Duodenal mucosa (tissue), 2 donors: ENCODE results near the gene CMA1.
"Not testable (repeated sequence)": the region's sequence is repeated elsewhere in the genome, so short reads cannot be mapped to it uniquely, and the experiment has no call there.

Source experiments
- H3K27ac ChIP-seq: one replicate; pipeline ENCODE4 v1.7.0; 2013; ENCODE audit warnings: low read depth, low read length
- H3K27me3 ChIP-seq, 2 donors: one replicate each; pipeline ENCODE4 v1.7.0; 2013; ENCODE audit warnings: low read length in 2 of 2, control low read depth in 1 of 2; ENCODE audit not compliant: insufficient read depth in 2 of 2, control insufficient read depth in 1 of 2
- H3K36me3 ChIP-seq, 2 donors: one replicate each; pipeline ENCODE4 v1.7.0; 2013; ENCODE audit warnings: low read length in 2 of 2, control low read depth in 1 of 2; ENCODE audit not compliant: insufficient read depth in 2 of 2, control insufficient read depth in 1 of 2
- H3K4me1 ChIP-seq, 2 donors: one replicate each; pipeline ENCODE4 v1.7.0; 2013; ENCODE audit warnings: low read length in 2 of 2, control low read depth in 1 of 2; ENCODE audit not compliant: insufficient read depth in 2 of 2, control insufficient read depth in 1 of 2
- H3K4me3 ChIP-seq, 2 donors: one replicate each; pipeline ENCODE4 v1.7.0; 2013; ENCODE audit warnings: low read length in 2 of 2, low read depth in 1 of 2
- H3K9ac ChIP-seq, 2 donors: one replicate each; pipeline ENCODE4 v1.7.0; 2013; ENCODE audit warnings: low read length in 2 of 2, low read depth in 1 of 2
- H3K9me3 ChIP-seq, 2 donors: one replicate each; pipeline ENCODE4 v1.7.0; 2013; ENCODE audit warnings: low read length in 2 of 2, control low read depth in 1 of 2; ENCODE audit not compliant: control insufficient read depth in 1 of 2

CMA1 gene

GRCh38 chr14:24506443-24506842 lies 1.6 kb downstream of the CMA1 start:
- H3K36me3 ChIP-seq, result no peaks in the 10 kb centered on the region
- no peak overlapping the region for H3K27ac ChIP-seq
- H3K9me3 ChIP-seq, result no peaks in the 10 kb centered on the region
- H3K9ac ChIP-seq, result no peak overlapping the region
- no peaks in the 10 kb centered on the region for H3K27me3 ChIP-seq
- no peaks in the 10 kb centered on the region for H3K4me1 ChIP-seq
- H3K4me3 ChIP-seq, result no peak overlapping the region

DNA sequence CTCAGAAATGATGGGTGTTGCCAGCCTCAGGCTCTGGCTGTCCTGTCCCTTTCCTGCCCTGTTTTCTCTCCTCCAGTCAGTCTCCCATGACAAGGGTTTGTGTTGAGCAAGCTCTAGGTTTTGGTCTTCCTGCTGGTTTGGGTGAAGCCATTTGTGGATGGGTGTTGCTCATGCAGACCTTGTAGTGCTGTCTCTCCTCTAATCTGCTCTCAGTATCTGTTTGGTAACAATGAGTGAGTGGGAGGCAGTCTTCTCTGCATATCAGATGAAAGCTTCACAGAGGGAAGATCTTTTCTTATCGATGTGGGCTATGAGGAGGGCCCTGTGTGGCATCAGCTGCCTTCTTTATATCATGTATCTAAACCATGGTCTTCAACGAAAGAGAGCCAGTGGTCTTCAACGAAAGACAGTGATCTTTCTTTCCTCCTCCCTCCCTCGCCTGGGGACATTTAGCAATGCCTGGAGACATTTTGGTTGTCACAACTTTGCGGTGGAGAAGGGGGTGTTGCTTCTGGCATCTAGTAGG lies 3.6 kb downstream of the CMA1 start:
- Histone ChIP-seq H3K4me1 (no peaks in the 10 kb centered on the region), H3K9me3 (no peaks in the 10 kb centered on the region), H3K4me3 (no peak overlapping the region), H3K27me3 (no peaks in the 10 kb centered on the region), H3K36me3 (no peaks in the 10 kb centered on the region), H3K27ac (no peak overlapping the region), H3K9ac (no peak overlapping the region)

- not testable (repeated sequence) for H3K4me3 ChIP-seq, H3K27ac ChIP-seq, H3K9ac ChIP-seq, H3K9me3 ChIP-seq, H3K36me3 ChIP-seq, H3K4me1 ChIP-seq, H3K27me3 ChIP-seq
Measured at GRCh38 chr14:24491586-24492408, 16.3 kb downstream of the CMA1 start.

- no peaks in the 10 kb centered on the region for H3K36me3 ChIP-seq
- no peaks in the 10 kb centered on the region for H3K27me3 ChIP-seq
- H3K27ac ChIP-seq, result no peak overlapping the region
- no peak overlapping the region for H3K9ac ChIP-seq
- no peaks in the 10 kb centered on the region for H3K9me3 ChIP-seq
- H3K4me3 ChIP-seq, result no peak overlapping the region
- no peaks in the 10 kb centered on the region for H3K4me1 ChIP-seq
Measured at GRCh38 chr14:24483604-24484252, 24.3 kb downstream of the CMA1 start.

GRCh38 chr14:24482699-24483303 lies 25.3 kb downstream of the CMA1 start:
- not testable (repeated sequence) for H3K36me3 ChIP-seq, H3K9me3 ChIP-seq, H3K4me1 ChIP-seq, H3K27me3 ChIP-seq, H3K9ac ChIP-seq, H3K27ac ChIP-seq, H3K4me3 ChIP-seq

- Histone ChIP-seq H3K4me3 (peak overlapping the region in 1 of 2 donors; percentile 23), H3K9ac (no peak overlapping the region), H3K36me3 (no peaks in the 10 kb centered on the region), H3K9me3 (no peaks in the 10 kb centered on the region), H3K4me1 (no peaks in the 10 kb centered on the region), H3K27me3 (no peaks in the 10 kb centered on the region), H3K27ac (no peak overlapping the region)
Measured at GRCh38 chr14:24481622-24482324, 26.3 kb downstream of the CMA1 start.

DNA sequence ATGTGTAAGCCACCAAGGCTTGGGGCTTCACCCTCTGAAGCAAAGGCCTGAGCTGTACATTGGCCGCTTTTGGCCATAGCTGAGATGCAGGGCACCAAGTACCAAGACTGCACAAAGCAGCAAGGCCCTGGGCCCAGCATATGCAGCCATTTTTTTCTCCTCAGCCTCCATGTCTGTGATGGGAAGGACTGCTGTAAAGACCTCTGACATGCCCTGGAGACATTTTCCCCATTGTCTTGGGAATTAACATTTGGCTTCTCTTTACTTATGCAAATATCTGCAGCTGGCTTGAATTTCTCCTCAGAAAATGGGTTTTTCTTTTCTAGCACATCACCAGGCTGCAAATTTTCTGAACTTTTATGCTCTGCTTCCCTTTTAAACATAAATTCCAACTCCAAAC lies 28.1 kb downstream of the CMA1 start:
- not testable (repeated sequence) for H3K27me3 ChIP-seq, H3K27ac ChIP-seq, H3K9ac ChIP-seq, H3K9me3 ChIP-seq, H3K36me3 ChIP-seq, H3K4me3 ChIP-seq, H3K4me1 ChIP-seq

DNA sequence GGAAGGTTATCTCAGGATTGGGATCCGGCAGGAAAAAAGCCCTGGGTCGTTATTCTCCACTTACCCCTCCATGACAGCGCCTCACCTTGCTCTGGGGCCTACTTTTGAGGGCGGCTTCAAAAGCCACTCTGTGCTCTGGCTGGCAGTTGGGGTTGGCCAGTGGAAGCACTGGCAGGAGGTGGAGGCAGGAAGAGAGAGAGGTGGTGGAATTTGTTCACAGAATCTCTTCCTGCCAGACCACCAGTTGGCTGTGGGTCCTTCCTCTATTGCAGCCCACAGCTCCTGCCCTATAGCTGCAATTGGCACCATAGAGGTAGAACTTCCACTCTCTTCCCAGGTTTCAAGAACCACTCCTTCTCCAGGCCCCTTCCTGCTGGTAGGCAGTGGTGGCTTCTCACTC lies 32.8 kb downstream of the CMA1 start:
- Histone ChIP-seq H3K4me3 (no peak overlapping the region), H3K27me3 (no peaks in the 10 kb centered on the region), H3K4me1 (no peaks in the 10 kb centered on the region), H3K9ac (no peak overlapping the region), H3K36me3 (no peaks in the 10 kb centered on the region), H3K9me3 (no peaks in the 10 kb centered on the region), H3K27ac (no peak overlapping the region)

GRCh38 chr14:24473211-24473610 lies 34.9 kb downstream of the CMA1 start:
- Histone ChIP-seq H3K9me3 (no peaks in the 10 kb centered on the region), H3K27me3 (no peaks in the 10 kb centered on the region), H3K36me3 (no peaks in the 10 kb centered on the region), H3K27ac (no peak overlapping the region), H3K4me1 (no peaks in the 10 kb centered on the region), H3K9ac (no peak overlapping the region), H3K4me3 (no peak overlapping the region)

- H3K9me3 ChIP-seq, H3K4me1 ChIP-seq, H3K36me3 ChIP-seq, H3K4me3 ChIP-seq, H3K27ac ChIP-seq, H3K9ac ChIP-seq, H3K27me3 ChIP-seq: not testable (repeated sequence)
Measured at GRCh38 chr14:24470450-24470849, 37.6 kb downstream of the CMA1 start.
